Measurements from ENCODE around the gene COX11.

The COX11 gene

DNA sequence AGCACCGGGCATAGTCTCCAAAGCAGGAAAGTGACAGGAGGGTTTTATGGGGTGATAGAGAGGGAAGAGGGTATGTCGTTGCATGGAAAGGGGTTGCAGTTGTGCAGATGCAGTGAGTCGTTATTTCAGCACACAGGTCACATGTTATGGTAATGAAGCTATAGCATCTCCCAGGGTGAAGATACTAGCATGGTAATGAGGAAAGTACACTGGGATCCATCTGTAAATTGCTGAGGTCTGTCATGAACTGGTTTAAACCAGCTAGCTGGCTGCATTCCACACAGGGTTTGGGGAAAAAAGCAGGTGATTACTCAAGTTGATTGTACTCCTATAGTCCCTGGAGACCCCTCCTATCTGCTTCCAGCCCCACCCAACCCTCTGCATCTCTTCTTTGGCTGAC, 11.7 kb downstream of the COX11 start:
- TF ChIP-seq, protein P1, sequence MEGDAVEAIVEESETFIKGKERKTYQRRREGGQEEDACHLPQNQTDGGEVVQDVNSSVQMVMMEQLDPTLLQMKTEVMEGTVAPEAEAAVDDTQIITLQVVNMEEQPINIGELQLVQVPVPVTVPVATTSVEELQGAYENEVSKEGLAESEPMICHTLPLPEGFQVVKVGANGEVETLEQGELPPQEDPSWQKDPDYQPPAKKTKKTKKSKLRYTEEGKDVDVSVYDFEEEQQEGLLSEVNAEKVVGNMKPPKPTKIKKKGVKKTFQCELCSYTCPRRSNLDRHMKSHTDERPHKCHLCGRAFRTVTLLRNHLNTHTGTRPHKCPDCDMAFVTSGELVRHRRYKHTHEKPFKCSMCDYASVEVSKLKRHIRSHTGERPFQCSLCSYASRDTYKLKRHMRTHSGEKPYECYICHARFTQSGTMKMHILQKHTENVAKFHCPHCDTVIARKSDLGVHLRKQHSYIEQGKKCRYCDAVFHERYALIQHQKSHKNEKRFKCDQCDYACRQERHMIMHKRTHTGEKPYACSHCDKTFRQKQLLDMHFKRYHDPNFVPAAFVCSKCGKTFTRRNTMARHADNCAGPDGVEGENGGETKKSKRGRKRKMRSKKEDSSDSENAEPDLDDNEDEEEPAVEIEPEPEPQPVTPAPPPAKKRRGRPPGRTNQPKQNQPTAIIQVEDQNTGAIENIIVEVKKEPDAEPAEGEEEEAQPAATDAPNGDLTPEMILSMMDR (IDR thresholded peaks at IDR 0.05) = no peak

GRCh38 chr17:54951286-54951685, 17.2 kb downstream of the COX11 start:
- TF ChIP-seq, protein P1 (IDR thresholded peaks at IDR 0.05) = no peak

- TF ChIP-seq, protein P1 (IDR thresholded peaks at IDR 0.05) = no peak
Observed at GRCh38 chr17:54950116-54950515, 18.3 kb downstream of the COX11 start.

- TF ChIP-seq, protein P1 (IDR thresholded peaks at IDR 0.05) = no peak
Observed at GRCh38 chr17:54948380-54948779, 20.1 kb downstream of the COX11 start.

DNA sequence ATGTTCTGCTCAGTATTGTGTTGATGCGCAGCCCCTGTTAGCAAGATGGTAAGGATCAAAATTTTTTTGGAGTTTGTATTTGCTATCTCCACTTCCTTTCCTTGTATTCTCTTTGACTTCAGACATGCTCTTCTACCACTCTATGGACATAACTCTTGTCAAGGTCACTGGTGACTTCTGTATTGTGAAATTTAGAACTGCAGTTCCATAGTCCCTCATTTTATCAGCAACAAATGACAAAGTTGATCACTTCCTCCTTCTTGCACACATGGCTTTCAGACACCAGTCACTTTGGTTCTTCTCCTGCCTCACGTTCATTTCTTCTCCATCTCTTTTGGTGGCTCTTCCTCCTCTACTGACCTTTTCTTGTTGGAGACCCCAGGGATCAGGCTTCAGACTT, 21.1 kb downstream of the COX11 start:
- TF ChIP-seq, protein P1 (IDR thresholded peaks at IDR 0.05) = no peak

DNA sequence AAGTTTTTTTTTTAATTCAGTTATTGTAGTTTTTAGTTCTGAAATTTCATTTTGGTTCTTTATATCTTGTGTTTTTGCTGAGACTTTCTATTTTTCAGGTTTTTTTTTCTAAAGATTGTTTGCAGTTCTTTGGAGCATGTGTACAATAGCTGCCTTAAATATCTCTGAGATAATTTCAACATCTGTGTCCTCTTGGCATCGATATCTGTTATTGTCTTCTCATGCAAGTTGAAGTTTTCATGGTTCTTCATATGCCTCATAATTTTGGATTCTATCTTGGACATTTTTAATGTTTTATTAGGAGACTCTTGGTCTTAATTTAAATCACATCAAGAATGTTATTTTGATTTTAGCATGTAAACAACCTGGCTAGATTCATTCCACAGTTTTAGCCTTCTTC, 22.8 kb downstream of the COX11 start:
- TF ChIP-seq, protein P1 (IDR thresholded peaks at IDR 0.05) = no peak

- TF ChIP-seq, protein P1 (IDR thresholded peaks at IDR 0.05) = no peak
Observed at GRCh38 chr17:54945231-54945630, 23.2 kb downstream of the COX11 start.

GRCh38 chr17:54944796-54945195, 23.7 kb downstream of the COX11 start:
- TF ChIP-seq, protein P1 (IDR thresholded peaks at IDR 0.05) = no peak
